Stimulated activated naive CD8-positive, alpha-beta T cell treated with anti-CD3 and anti-CD28 coated beads, Interleukin-15, Interleukin-2, amounts not matched to agents 100 U/mL and 50 U/mL, for 24 hours (primary cell): Measurements from ENCODE around the gene TPCN2.

Experiments used
- ATAC-seq: fragments of 150-1000 bp; cut with Tn5 transposase; one replicate; pipeline ENCODE4 v1.10.0; 2021
- DNase-seq: peaks from one replicate; pipeline ENCODE4 v3.0.0; 2021

The TPCN2 gene

GRCh38 chr11:69152733-69153421, 104.1 kb downstream of the TPCN2 start:
- ATAC-seq, result no peak
- DNase-seq, result no peak

GRCh38 chr11:69153661-69154060, 104.9 kb downstream of the TPCN2 start:
- ATAC-seq, result peak; percentile 50
- DNase-seq, result no peak

- DNase-seq, result no peak
- ATAC-seq, result no peak
These were observed 105.6 kb downstream of the TPCN2 start for GRCh38 chr11:69154211-69154913.

GRCh38 chr11:69154938-69155301, 106.2 kb downstream of the TPCN2 start:
- DNase-seq (no peak), ATAC-seq (no peak)

- peak; percentile 36 for DNase-seq
- peak; percentile 68 for ATAC-seq
These were observed 106.8 kb downstream of the TPCN2 start, which contains the start of gene SMIM38 for GRCh38 chr11:69155302-69156234. Gene SMIM38 (plus strand): TSS chr11:69155935. CDS start chr11:69157847, 1,912 bp downstream.

DNA sequence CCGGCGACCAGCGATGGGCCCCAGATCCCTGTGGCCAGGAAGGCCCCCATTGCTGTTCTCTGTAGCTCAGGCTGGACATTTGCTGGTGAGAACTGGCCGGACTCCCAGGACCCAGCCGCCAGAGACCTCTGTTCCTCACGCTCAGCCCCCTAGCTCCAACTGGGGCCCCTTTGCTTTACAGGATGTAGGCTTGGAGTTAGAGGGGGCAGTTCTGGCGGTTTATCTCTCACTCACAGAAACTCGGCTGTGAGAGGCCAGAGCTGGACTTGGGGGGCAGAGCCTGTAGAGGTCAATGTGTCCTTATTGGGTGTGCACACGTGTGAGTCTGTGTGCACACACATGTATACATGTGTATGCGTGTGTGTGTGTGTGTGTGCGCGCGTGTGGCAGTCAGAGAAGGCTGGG, 107.5 kb downstream of the TPCN2 start:
- no peak for DNase-seq

GRCh38 chr11:69156673-69157155, 108.0 kb downstream of the TPCN2 start:
- DNase-seq (no peak), ATAC-seq (no peak)

More for the DNA sequence above, 107.5 kb downstream of the TPCN2 start:
- ATAC-seq, result no peak

DNA sequence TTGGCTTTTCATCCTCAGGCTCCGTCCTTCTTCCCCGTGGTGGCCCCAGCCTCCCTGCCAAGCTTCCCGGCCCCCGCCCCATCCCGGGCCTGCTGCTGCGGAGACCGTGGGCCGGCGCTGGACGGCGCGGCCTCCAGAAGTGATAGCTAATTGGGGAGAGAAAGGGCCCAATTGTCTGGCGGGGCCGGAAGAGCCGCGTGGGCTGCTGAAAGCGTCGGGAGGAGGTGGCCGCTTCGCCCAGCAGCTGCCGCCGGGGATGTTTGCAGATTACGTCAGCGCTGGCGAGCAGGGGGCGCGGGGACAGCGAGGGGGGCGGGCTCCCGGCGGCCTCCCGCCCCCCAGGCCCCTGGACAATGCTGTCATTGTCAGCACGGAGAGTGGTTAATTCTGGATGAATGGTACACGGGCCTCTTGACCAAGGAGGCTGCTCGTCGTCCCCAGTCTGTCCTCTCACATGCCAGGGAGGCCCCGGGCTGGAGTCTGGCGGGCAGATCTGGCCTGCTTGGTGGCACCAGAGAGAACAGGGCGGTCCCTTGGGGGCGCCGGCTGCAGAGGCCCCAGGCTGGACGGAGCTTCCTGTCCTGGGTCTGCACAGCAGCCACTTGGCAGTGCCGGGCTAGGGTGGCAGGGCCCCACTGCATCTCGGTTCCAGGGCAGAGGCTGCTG, 108.6 kb downstream of the TPCN2 start:
- DNase-seq, result no peak

DNA sequence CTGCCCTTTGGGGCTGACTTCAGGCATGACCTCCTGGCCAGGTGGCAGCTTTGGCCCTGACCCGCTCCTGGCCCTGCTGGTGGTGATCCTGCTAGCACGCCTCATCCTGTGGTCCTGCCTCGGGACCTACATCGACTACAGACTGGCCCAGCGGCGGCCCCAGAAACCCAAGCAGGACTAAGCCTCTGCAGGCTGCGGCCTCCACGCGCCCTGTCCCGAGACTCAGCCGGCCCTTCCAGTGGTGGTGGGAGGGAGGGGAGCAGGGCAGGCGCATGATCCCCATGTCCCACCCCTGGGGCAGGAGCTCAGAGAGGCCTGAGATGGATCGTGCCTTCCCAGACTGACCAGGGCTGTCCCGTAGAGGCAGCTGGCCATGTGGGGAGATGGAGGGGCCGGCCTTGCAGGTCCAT, 109.1 kb downstream of the TPCN2 start:
- DNase-seq (no peak), ATAC-seq (no peak)

More for the DNA sequence above, 108.6 kb downstream of the TPCN2 start:
- no peak for ATAC-seq

- no peak for ATAC-seq
- DNase-seq, result no peak
These were observed 109.8 kb downstream of the TPCN2 start for GRCh38 chr11:69158301-69159149.

- DNase-seq (no peak), ATAC-seq (no peak)
These were observed 110.6 kb downstream of the TPCN2 start for GRCh38 chr11:69159150-69159852.

GRCh38 chr11:69160296-69161116, 111.8 kb downstream of the TPCN2 start:
- no peak for ATAC-seq
- DNase-seq, result no peak

- ATAC-seq, result no peak
- no peak for DNase-seq
These were observed 112.3 kb downstream of the TPCN2 start for GRCh38 chr11:69161117-69161407.

DNA sequence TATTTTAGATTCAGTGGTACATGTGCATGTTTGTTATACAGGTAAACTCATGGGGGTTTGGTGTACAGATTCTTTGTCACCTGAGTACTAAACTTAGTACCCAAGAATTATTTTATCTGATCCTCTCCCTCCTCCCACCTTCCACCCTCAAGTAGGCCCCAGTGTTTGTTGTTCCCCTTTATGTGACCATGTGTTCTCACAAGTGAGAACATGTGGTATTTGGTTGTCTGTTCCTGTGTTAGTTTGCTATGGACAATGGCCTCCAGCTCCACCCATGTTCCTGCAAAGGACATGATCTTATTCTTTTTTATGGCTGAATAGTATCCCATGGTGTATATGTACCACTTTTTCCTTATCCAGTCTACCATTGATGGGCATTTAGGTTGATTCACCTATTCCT, 113.8 kb downstream of the TPCN2 start:
- DNase-seq, result no peak
- ATAC-seq, result no peak

DNA sequence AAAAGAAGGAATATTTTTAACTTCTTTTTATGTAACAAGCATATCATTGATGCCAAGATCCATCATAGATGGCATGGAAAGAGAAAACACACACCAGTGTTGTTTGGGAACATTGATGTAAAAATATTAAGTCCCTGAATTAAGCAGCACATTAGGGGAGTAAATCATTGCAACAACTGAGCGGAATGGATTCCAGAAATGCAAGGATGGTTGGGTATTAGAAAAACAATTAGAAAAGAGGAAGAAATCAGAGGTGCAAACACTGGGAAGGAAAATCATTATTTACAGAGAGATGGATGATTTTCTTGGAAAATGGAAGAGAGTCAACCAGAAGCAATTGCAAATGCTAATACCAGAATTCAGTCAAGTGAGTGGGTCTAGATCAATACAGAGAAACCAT, 115.1 kb downstream of the TPCN2 start:
- ATAC-seq (no peak), DNase-seq (no peak)

- DNase-seq (no peak), ATAC-seq (no peak)
These were observed 116.1 kb downstream of the TPCN2 start for GRCh38 chr11:69164824-69165223.

GRCh38 chr11:69165775-69166174, 117.0 kb downstream of the TPCN2 start:
- DNase-seq (no peak), ATAC-seq (no peak)

GRCh38 chr11:69166218-69167115, 117.7 kb downstream of the TPCN2 start:
- peak; percentile 72 for DNase-seq

More at GRCh38 chr11:69166218-69167115, 117.7 kb downstream of the TPCN2 start:
- peak; percentile 98 for ATAC-seq
